HepG2 (cell line): ENCODE measurements around the gene NEK11. TPM values are rescaled to one million over a fixed set of nuclear protein-coding genes. Genes with fewer than 3 reads are reported as not detected.

Experiments used
- AGO2 ChIP-seq: fragments of 200-400 bp; formaldehyde crosslinking; optimal IDR thresholded peaks from 2 replicates; pipeline ENCODE3; 2017; ENCODE audit warnings: mild to moderate bottlenecking, low read depth, low read length, moderate library complexity
- CBX2 ChIP-seq, 2 experiments: fragments of 200-600 bp in 1 of 2; sonication (generic); formaldehyde crosslinking in 1 of 2; IDR thresholded peaks; 2 replicates each; pipeline versions ENCODE4 v1.7.0 to v1.8.1; 2018 to 2022; ENCODE audit warnings: low read depth in 2 of 2, low read length in 1 of 2, mild to moderate bottlenecking in 1 of 2, missing genetic modification reagents in 1 of 2
- CC2D1A ChIP-seq: sonication (generic); formaldehyde crosslinking; IDR thresholded peaks from 2 replicates; pipeline ENCODE4 v1.8.1; 2023; ENCODE audit warnings: mild to moderate bottlenecking, missing genetic modification reagents
- FOSL1 ChIP-seq: sonication (generic); formaldehyde crosslinking; IDR thresholded peaks from 2 replicates; pipeline ENCODE4 v1.9.0; 2021; ENCODE audit warnings: missing genetic modification reagents, borderline replicate concordance
- FOXO1 ChIP-seq: sonication (generic); formaldehyde crosslinking; IDR thresholded peaks from 2 replicates; pipeline ENCODE4 v1.4.0; 2020; ENCODE audit warnings: missing genetic modification reagents
- HNF4G ChIP-seq, 2 experiments: sonication (generic) in 1 of 2; formaldehyde crosslinking in 1 of 2; IDR thresholded peaks; 2 replicates each; pipeline versions ENCODE4 v1.4.0 to v1.6.1; 2011 to 2020; ENCODE audit warnings: borderline replicate concordance in 2 of 2, low read depth in 2 of 2, mild to moderate bottlenecking in 2 of 2, low read length in 1 of 2, missing genetic modification reagents in 1 of 2, moderate library complexity in 1 of 2
- HNRNPLL ChIP-seq: fragments of 200-400 bp; formaldehyde crosslinking; IDR thresholded peaks from 2 replicates; pipeline ENCODE4 v1.6.1; 2017; ENCODE audit warnings: mild to moderate bottlenecking, low read depth, low read length; ENCODE audit not compliant: poor library complexity, severe bottlenecking
- NFE2L1 ChIP-seq: sonication (generic); formaldehyde crosslinking; IDR thresholded peaks from 2 replicates; pipeline ENCODE4 v1.4.0; 2020; ENCODE audit warnings: missing genetic modification reagents, mild to moderate bottlenecking, borderline replicate concordance
- RARA ChIP-seq: IDR thresholded peaks from 2 replicates; pipeline ENCODE4 v1.6.1; 2016; ENCODE audit warnings: missing genetic modification reagents, missing compliant biosample characterization
- REL ChIP-seq: sonication (generic); formaldehyde crosslinking; conservative IDR thresholded peaks from 2 replicates; pipeline ENCODE4 v1.8.0; 2022; ENCODE audit warnings: mild to moderate bottlenecking, missing genetic modification reagents, moderate library complexity
- SP2 ChIP-seq: sonication (generic); formaldehyde crosslinking; IDR thresholded peaks from 2 replicates; pipeline ENCODE4 v1.5.1; 2020; ENCODE audit warnings: mild to moderate bottlenecking, missing genetic modification reagents
- SRSF4 ChIP-seq: fragments of 200-400 bp; formaldehyde crosslinking; IDR thresholded peaks from one replicate; pipeline ENCODE4 v1.6.1; 2018; ENCODE audit warnings: mild to moderate bottlenecking, low read depth, low read length, moderate library complexity; ENCODE audit not compliant: poor library complexity, severe bottlenecking
- TBX3 ChIP-seq: fragments of 450-650 bp; IDR thresholded peaks from 2 replicates; pipeline ENCODE4 v1.6.1; 2017; ENCODE audit warnings: antibody characterized with exemption, mild to moderate bottlenecking, inconsistent platforms, borderline replicate concordance
- ZBTB7A ChIP-seq: sonication (generic); formaldehyde crosslinking; IDR thresholded peaks from 2 replicates; pipeline ENCODE4 v1.8.0; 2022; ENCODE audit warnings: mild to moderate bottlenecking, missing genetic modification reagents
- ZFP62 ChIP-seq: sonication (generic); formaldehyde crosslinking; IDR thresholded peaks from 2 replicates; pipeline ENCODE4 v1.4.0; 2020; ENCODE audit warnings: missing genetic modification reagents
- ZNF138 ChIP-seq: sonication (generic); formaldehyde crosslinking; IDR thresholded peaks from 2 replicates; pipeline ENCODE4 v1.5.0; 2020; ENCODE audit warnings: mild to moderate bottlenecking, low read depth, missing genetic modification reagents
- ZNF260 ChIP-seq: sonication (generic); formaldehyde crosslinking; IDR thresholded peaks from 2 replicates; pipeline ENCODE4 v1.4.0; 2020; ENCODE audit warnings: missing genetic modification reagents, low read depth, mild to moderate bottlenecking, borderline replicate concordance
- ZNF326 ChIP-seq: sonication (generic); formaldehyde crosslinking; IDR thresholded peaks from 2 replicates; pipeline ENCODE4 v1.4.0; 2020; ENCODE audit warnings: missing genetic modification reagents, borderline replicate concordance
- polyA plus RNA-seq, 8 experiments: library from polyadenylated mRNA; depleted of rRNA in 3 of 8; stranded (reverse) in 7 of 8; unstranded in 1 of 8; fragments of >200 nt; fragmentation: Illumina TruSeq in 4 of 8; extraction: Trizol in 4 of 8; gene quantifications; 2 replicates each; pipeline versions ENCODE4 v1.2.1 to v1.2.3, GENCODE V29; 2011 to 2016; ENCODE audit warnings: low read depth in 4 of 8, missing spikeins in 1 of 8, mixed read lengths in 1 of 8; ENCODE audit not compliant: insufficient read depth in 1 of 8
- total RNA-seq, 5 experiments: library from RNA; depleted of rRNA; stranded (reverse); fragments of >200 nt; fragmentation: Illumina TruSeq; extraction: Trizol; gene quantifications; 2 replicates each; pipeline ENCODE4 v1.2.3, GENCODE V29; 2016; ENCODE audit warnings: low read depth in 1 of 5
- TF ChIP-seq, protein P1 (sequence below): sonication (generic); formaldehyde crosslinking; IDR thresholded peaks from 2 replicates; pipeline ENCODE4 v1.4.0; 2020; ENCODE audit warnings: missing genetic modification reagents
- TF ChIP-seq, protein P2 (sequence below): IDR thresholded peaks from 2 replicates; pipeline ENCODE4 v1.6.1; 2016
- TF ChIP-seq, protein P3 (sequence below): sonication (generic); formaldehyde crosslinking; IDR thresholded peaks from 2 replicates; pipeline ENCODE4 v1.5.0; 2020; ENCODE audit warnings: mild to moderate bottlenecking, missing genetic modification reagents

NEK11 gene
- total and polyA plus RNA-seq, 2 of the 13 experiments (the other 11 are each of a cell fraction or from before 2014, with no cell fraction given): 0.95 to 2.2 TPM

DNA sequence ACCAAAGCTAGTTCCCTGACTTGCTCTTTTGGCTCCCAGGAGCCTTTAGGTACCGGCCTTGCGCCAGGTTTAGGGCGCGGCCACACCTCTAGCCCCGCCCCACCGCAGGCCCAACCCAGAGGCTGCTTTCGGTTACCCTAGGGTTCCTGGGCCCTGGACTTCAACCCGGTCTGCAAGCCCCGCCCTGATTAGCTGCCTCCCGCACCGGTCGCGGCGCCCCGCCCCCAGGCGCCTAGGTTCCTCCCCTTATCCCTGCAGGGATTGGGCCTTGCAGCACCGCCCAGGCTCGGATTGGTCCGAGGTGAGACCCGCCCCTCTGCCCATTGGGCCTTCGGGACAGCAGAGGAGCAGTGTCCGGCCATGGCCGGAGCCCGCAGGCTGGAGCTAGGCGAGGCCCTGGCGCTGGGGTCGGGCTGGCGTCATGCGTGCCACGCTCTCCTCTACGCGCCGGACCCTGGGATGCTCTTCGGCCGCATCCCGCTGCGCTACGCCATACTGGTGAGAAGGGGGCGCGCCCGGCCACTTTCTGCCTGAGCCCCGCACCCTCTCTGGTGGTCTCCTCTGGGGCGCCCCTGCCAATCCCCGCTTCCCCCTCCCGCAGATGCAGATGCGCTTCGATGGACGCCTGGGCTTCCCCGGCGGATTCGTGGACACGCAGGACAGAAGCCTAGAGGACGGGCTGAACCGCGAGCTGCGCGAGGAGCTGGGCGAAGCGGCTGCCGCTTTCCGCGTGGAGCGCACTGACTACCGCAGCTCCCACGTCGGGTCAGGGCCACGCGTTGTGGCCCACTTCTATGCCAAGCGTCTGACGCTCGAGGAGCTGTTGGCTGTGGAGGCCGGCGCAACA, 355.0 kb downstream of the NEK11 start, which contains the start of gene NUDT16 (continued):
- TF ChIP-seq ZFP62 (CRISPR knock-in tag) (no peak), NFE2L1 (CRISPR knock-in tag) (no peak), AGO2 (peak; percentile 84), CC2D1A (CRISPR knock-in tag) (no peak), ZNF260 (CRISPR knock-in tag) (no peak), RARA (CRISPR knock-in tag) (no peak), SP2 (CRISPR knock-in tag) (peak; percentile 91), CBX2 (IDR thresholded peaks at IDR 0.05; ENCODE audit: low read depth, low read length) (no peak), CBX2 (CRISPR knock-in tag; IDR thresholded peaks at IDR 0.05; ENCODE audit: low read depth) (no peak), SRSF4 (no peak), FOSL1 (no peak), ZNF138 (CRISPR knock-in tag) (peak; percentile 24; the same call in 1 of the 2 replicates), HNRNPLL (peak; percentile 75), ZBTB7A (CRISPR knock-in tag) (peak; percentile 75; the same call in 1 of the 2 replicates), FOXO1 (0 out of 2 replicates have a peak, but pooled peaks have one; percentile 35), ZNF326 (CRISPR knock-in tag) (no peak), HNF4G (IDR thresholded peaks at IDR 0.05; ENCODE audit: borderline replicate concordance, low read depth, low read length) (peak; percentile 67), HNF4G (CRISPR knock-in tag; IDR thresholded peaks at IDR 0.05; ENCODE audit: borderline replicate concordance, low read depth) (peak; percentile 70), REL (CRISPR knock-in tag) (no peak), TBX3 (no peak)
- TF ChIP-seq, protein P1, sequence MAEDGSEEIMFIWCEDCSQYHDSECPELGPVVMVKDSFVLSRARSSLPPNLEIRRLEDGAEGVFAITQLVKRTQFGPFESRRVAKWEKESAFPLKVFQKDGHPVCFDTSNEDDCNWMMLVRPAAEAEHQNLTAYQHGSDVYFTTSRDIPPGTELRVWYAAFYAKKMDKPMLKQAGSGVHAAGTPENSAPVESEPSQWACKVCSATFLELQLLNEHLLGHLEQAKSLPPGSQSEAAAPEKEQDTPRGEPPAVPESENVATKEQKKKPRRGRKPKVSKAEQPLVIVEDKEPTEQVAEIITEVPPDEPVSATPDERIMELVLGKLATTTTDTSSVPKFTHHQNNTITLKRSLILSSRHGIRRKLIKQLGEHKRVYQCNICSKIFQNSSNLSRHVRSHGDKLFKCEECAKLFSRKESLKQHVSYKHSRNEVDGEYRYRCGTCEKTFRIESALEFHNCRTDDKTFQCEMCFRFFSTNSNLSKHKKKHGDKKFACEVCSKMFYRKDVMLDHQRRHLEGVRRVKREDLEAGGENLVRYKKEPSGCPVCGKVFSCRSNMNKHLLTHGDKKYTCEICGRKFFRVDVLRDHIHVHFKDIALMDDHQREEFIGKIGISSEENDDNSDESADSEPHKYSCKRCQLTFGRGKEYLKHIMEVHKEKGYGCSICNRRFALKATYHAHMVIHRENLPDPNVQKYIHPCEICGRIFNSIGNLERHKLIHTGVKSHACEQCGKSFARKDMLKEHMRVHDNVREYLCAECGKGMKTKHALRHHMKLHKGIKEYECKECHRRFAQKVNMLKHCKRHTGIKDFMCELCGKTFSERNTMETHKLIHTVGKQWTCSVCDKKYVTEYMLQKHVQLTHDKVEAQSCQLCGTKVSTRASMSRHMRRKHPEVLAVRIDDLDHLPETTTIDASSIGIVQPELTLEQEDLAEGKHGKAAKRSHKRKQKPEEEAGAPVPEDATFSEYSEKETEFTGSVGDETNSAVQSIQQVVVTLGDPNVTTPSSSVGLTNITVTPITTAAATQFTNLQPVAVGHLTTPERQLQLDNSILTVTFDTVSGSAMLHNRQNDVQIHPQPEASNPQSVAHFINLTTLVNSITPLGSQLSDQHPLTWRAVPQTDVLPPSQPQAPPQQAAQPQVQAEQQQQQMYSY (CRISPR knock-in tag): 0 out of 2 replicates have a peak, but pooled peaks have one; percentile 48
- TF ChIP-seq, protein P2, sequence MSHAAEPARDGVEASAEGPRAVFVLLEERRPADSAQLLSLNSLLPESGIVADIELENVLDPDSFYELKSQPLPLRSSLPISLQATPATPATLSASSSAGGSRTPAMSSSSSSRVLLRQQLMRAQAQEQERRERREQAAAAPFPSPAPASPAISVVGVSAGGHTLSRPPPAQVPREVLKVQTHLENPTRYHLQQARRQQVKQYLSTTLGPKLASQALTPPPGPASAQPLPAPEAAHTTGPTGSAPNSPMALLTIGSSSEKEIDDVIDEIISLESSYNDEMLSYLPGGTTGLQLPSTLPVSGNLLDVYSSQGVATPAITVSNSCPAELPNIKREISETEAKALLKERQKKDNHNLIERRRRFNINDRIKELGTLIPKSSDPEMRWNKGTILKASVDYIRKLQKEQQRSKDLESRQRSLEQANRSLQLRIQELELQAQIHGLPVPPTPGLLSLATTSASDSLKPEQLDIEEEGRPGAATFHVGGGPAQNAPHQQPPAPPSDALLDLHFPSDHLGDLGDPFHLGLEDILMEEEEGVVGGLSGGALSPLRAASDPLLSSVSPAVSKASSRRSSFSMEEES (CRISPR knock-in tag): 0 out of 2 replicates have a peak, but pooled peaks have one; percentile 26
- TF ChIP-seq, protein P3, sequence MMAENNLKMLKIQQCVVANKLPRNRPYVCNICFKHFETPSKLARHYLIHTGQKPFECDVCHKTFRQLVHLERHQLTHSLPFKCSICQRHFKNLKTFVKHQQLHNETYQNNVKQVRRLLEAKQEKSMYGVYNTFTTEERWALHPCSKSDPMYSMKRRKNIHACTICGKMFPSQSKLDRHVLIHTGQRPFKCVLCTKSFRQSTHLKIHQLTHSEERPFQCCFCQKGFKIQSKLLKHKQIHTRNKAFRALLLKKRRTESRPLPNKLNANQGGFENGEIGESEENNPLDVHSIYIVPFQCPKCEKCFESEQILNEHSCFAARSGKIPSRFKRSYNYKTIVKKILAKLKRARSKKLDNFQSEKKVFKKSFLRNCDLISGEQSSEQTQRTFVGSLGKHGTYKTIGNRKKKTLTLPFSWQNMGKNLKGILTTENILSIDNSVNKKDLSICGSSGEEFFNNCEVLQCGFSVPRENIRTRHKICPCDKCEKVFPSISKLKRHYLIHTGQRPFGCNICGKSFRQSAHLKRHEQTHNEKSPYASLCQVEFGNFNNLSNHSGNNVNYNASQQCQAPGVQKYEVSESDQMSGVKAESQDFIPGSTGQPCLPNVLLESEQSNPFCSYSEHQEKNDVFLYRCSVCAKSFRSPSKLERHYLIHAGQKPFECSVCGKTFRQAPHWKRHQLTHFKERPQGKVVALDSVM (CRISPR knock-in tag): 0 out of 2 replicates have a peak, but pooled peaks have one; percentile 24
